ENCODE measurements around the gene NINJ1. TPM values are rescaled to one million over a fixed set of nuclear protein-coding genes. Genes with fewer than 3 reads are reported as not detected.

Gene NINJ1
- total RNA-seq, 4 donors from 2014 or later = 28.5 to 58.5 (median 45.7) TPM

GRCh38 chr9:93111371-93112115, 22.5 kb downstream of the NINJ1 start:
- peaks cover 0 to 43% of the 10 kb centered on the region in 2 donors for H3K36me3 ChIP-seq
- TF ChIP-seq CTCF (IDR thresholded peaks at IDR 0.05 in 4 of 5, conservative IDR thresholded peaks at IDR 0.05 in 1 of 5) (no peak), POLR2A (IDR thresholded peaks at IDR 0.05) (no peak)
- no peaks in the 10 kb centered on the region for H3K9me3 ChIP-seq
- H3K4me1 ChIP-seq = peaks cover 7 to 10% of the 10 kb centered on the region in 2 donors
- H3K27ac ChIP-seq = no peak overlapping the region
- no peaks in the 10 kb centered on the region for H3K27me3 ChIP-seq
- in situ Hi-C loops (cut with MboI; ENCODE audit: low sequenced_read_pairs in 4 of 4) = loop anchor here in 1 of 4 donors (25.0 kb wide), 1 partner anchor 351 kb away; the partner anchor contains the start of genes FAM120A and FAM120AOS
- H3K4me3 ChIP-seq = no peak overlapping the region
- intact Hi-C loops (cut with DNase I; ENCODE audit: low total_unique reads) = no loop called here
- peak in 1 of 2 donors; percentile 8 for DNase-seq
- ATAC-seq = no peak

- H3K4me3 ChIP-seq = no peak overlapping the region
- intact Hi-C loops (cut with DNase I; ENCODE audit: low total_unique reads) (no loop called here), in situ Hi-C loops (cut with MboI; ENCODE audit: low sequenced_read_pairs in 4 of 4) (loop anchor here in 1 of 4 donors (25.0 kb wide), 1 partner anchor 351 kb away; the partner anchor contains the start of genes FAM120A and FAM120AOS)
- no peak for TF ChIP-seq POLR2A (IDR thresholded peaks at IDR 0.05)
- no peak for TF ChIP-seq CTCF (IDR thresholded peaks at IDR 0.05 in 4 of 5, conservative IDR thresholded peaks at IDR 0.05 in 1 of 5)
- H3K27me3 ChIP-seq = no peaks in the 10 kb centered on the region
- no peak overlapping the region for H3K27ac ChIP-seq
- ATAC-seq = no peak
- peaks cover 3 to 7% of the 10 kb centered on the region in 2 donors for H3K4me1 ChIP-seq
- no peaks in the 10 kb centered on the region for H3K9me3 ChIP-seq
- DNase-seq = no peak
- peaks cover 0 to 43% of the 10 kb centered on the region in 2 donors for H3K36me3 ChIP-seq
These were observed 23.1 kb downstream of the NINJ1 start for GRCh38 chr9:93111001-93111370.

- peak in 1 of 2 donors; percentile 14 for DNase-seq
- Histone ChIP-seq H3K4me1 (peaks cover 3 to 11% of the 10 kb centered on the region in 2 donors), H3K36me3 (peaks cover 0 to 43% of the 10 kb centered on the region in 2 donors), H3K4me3 (no peak overlapping the region), H3K27me3 (no peaks in the 10 kb centered on the region), H3K27ac (no peak overlapping the region), H3K9me3 (no peaks in the 10 kb centered on the region)
- no peak for TF ChIP-seq POLR2A (IDR thresholded peaks at IDR 0.05)
- TF ChIP-seq CTCF (IDR thresholded peaks at IDR 0.05 in 4 of 5, conservative IDR thresholded peaks at IDR 0.05 in 1 of 5) = no peak
- no peak for ATAC-seq
- intact Hi-C loops (cut with DNase I; ENCODE audit: low total_unique reads) (no loop called here), in situ Hi-C loops (cut with MboI; ENCODE audit: low sequenced_read_pairs in 4 of 4) (loop anchor here in 1 of 4 donors (25.0 kb wide), 1 partner anchor 352 kb away; the partner anchor contains the start of genes FAM120A and FAM120AOS)
These were observed 23.7 kb downstream of the NINJ1 start for GRCh38 chr9:93110311-93110855.

GRCh38 chr9:93108291-93109041, 25.6 kb downstream of the NINJ1 start:
- no peak for ATAC-seq
- intact Hi-C loops (cut with DNase I; ENCODE audit: low total_unique reads) (loop anchor here (1.0 to 2.0 kb wide), 3 partner anchors 22 to 196 kb away; no protein-coding TSS in a partner anchor), in situ Hi-C loops (cut with MboI; ENCODE audit: low sequenced_read_pairs in 4 of 4) (loop anchor here in 1 of 4 donors (25.0 kb wide), 1 partner anchor 354 kb away; the partner anchor contains the start of genes FAM120A and FAM120AOS)
- H3K9me3 ChIP-seq = no peaks in the 10 kb centered on the region
- H3K4me3 ChIP-seq = no peak overlapping the region
- H3K27me3 ChIP-seq = no peaks in the 10 kb centered on the region
- TF ChIP-seq POLR2A (IDR thresholded peaks at IDR 0.05) = no peak
- no peak for TF ChIP-seq CTCF (IDR thresholded peaks at IDR 0.05 in 4 of 5, conservative IDR thresholded peaks at IDR 0.05 in 1 of 5)
- H3K4me1 ChIP-seq = peaks cover 3 to 11% of the 10 kb centered on the region in 2 donors
- peak overlapping the region in 1 of 4 donors; percentile 16 for H3K27ac ChIP-seq
- peak in 1 of 2 donors; percentile 15 for DNase-seq
- H3K36me3 ChIP-seq = peaks cover 0 to 43% of the 10 kb centered on the region in 2 donors
